ENCODE results near the gene JMJD7.

The JMJD7 gene

GRCh38 chr15:41886741-41887140, 58.8 kb downstream of the JMJD7 start:
- no peak for DNase-seq

GRCh38 chr15:41887161-41887560, 59.3 kb downstream of the JMJD7 start:
- DNase-seq = no peak
